ENCODE data around the gene LRFN2. TPM values are rescaled to one million over a fixed set of nuclear protein-coding genes. Genes with fewer than 3 reads are reported as not detected.

The LRFN2 gene
- total RNA-seq, 3 donors from 2014 or later = not detected

GRCh38 chr6:40588480-40588879 is 1.3 kb upstream of the LRFN2 start:
- peaks cover 3 to 37% of the 10 kb centered on the region in 2 donors for H3K27me3 ChIP-seq
- no peak overlapping the region for H3K27ac ChIP-seq
- no peak for TF ChIP-seq CTCF (IDR thresholded peaks at IDR 0.05)
- no peak for TF ChIP-seq POLR2A (IDR thresholded peaks at IDR 0.05)
- TF ChIP-seq POLR2AphosphoS5 (IDR thresholded peaks at IDR 0.05) = no peak
- no peak for DNase-seq (ENCODE audit: low spot score in 2 of 2)
- H3K9me3 ChIP-seq = no peaks in the 10 kb centered on the region
- no peaks in the 10 kb centered on the region for H3K36me3 ChIP-seq
- no peak overlapping the region for H3K4me3 ChIP-seq
- H3K4me1 ChIP-seq = peaks cover 0 to 4% of the 10 kb centered on the region in 2 donors
- intact Hi-C loops (cut with DNase I; ENCODE audit: low total_unique reads) = no loop called here

GRCh38 chr6:40588070-40588384 is 863 bp upstream of the LRFN2 start:
- no peak overlapping the region for H3K27ac ChIP-seq
- intact Hi-C loops (cut with DNase I; ENCODE audit: low total_unique reads) = no loop called here
- H3K4me3 ChIP-seq = peak overlapping the region; percentile 38 to 64 (median 51)
- peaks cover 3 to 37% of the 10 kb centered on the region in 2 donors for H3K27me3 ChIP-seq
- H3K4me1 ChIP-seq = peaks cover 0 to 4% of the 10 kb centered on the region in 2 donors
- no peak for TF ChIP-seq POLR2A (IDR thresholded peaks at IDR 0.05)
- no peak for DNase-seq (ENCODE audit: low spot score in 2 of 2)
- no peaks in the 10 kb centered on the region for H3K9me3 ChIP-seq
- H3K36me3 ChIP-seq = no peaks in the 10 kb centered on the region

GRCh38 chr6:40586369-40587201 is 579 bp downstream of the LRFN2 start:
- H3K27me3 ChIP-seq = peaks cover 3 to 37% of the 10 kb centered on the region in 2 donors
- H3K4me1 ChIP-seq = peaks cover 0 to 4% of the 10 kb centered on the region in 2 donors
- no peaks in the 10 kb centered on the region for H3K36me3 ChIP-seq
- H3K27ac ChIP-seq = no peak overlapping the region
- no peak for DNase-seq (ENCODE audit: low spot score in 2 of 2)
- H3K9me3 ChIP-seq = no peaks in the 10 kb centered on the region
- no peak for TF ChIP-seq CTCF (IDR thresholded peaks at IDR 0.05)
- TF ChIP-seq POLR2A (IDR thresholded peaks at IDR 0.05) = no peak
- TF ChIP-seq POLR2AphosphoS5 (IDR thresholded peaks at IDR 0.05) = no peak
- intact Hi-C loops (cut with DNase I; ENCODE audit: low total_unique reads) = no loop called here
- peak overlapping the region; percentile 38 to 64 (median 51) for H3K4me3 ChIP-seq

GRCh38 chr6:40585651-40586269 is 1.4 kb downstream of the LRFN2 start:
- Histone ChIP-seq H3K4me1 (peaks cover 0 to 4% of the 10 kb centered on the region in 2 donors), H3K4me3 (no peak overlapping the region), H3K9me3 (no peaks in the 10 kb centered on the region), H3K27ac (no peak overlapping the region), H3K36me3 (no peaks in the 10 kb centered on the region), H3K27me3 (peaks cover 3 to 37% of the 10 kb centered on the region in 2 donors)
- intact Hi-C loops (cut with DNase I; ENCODE audit: low total_unique reads) = loop anchor here (2.0 kb wide), 1 partner anchor 53 kb away; no protein-coding TSS in a partner anchor
- no peak for TF ChIP-seq POLR2AphosphoS5 (IDR thresholded peaks at IDR 0.05)
- no peak for TF ChIP-seq CTCF (IDR thresholded peaks at IDR 0.05)
- no peak for TF ChIP-seq POLR2A (IDR thresholded peaks at IDR 0.05)
- no peak for DNase-seq (ENCODE audit: low spot score in 2 of 2)

GRCh38 chr6:40585223-40585622 is 1.9 kb downstream of the LRFN2 start:
- H3K27me3 ChIP-seq = peaks cover 3 to 33% of the 10 kb centered on the region in 2 donors

GRCh38 chr6:40584741-40585140 is 2.4 kb downstream of the LRFN2 start:
- TF ChIP-seq POLR2AphosphoS5 (IDR thresholded peaks at IDR 0.05) (no peak), POLR2A (IDR thresholded peaks at IDR 0.05) (no peak), CTCF (IDR thresholded peaks at IDR 0.05) (no peak)
- intact Hi-C loops (cut with DNase I; ENCODE audit: low total_unique reads) = loop anchor here (2.0 kb wide), 1 partner anchor 52 kb away; no protein-coding TSS in a partner anchor
- H3K27me3 ChIP-seq = peaks cover 3 to 31% of the 10 kb centered on the region in 2 donors

More at GRCh38 chr6:40585223-40585622, 1.9 kb downstream of the LRFN2 start:
- TF ChIP-seq POLR2AphosphoS5 (IDR thresholded peaks at IDR 0.05) (no peak), POLR2A (IDR thresholded peaks at IDR 0.05) (no peak)
- Histone ChIP-seq H3K9me3 (no peaks in the 10 kb centered on the region), H3K4me1 (peaks cover 0 to 4% of the 10 kb centered on the region in 2 donors), H3K27ac (no peak overlapping the region), H3K4me3 (no peak overlapping the region), H3K36me3 (no peaks in the 10 kb centered on the region)
- intact Hi-C loops (cut with DNase I; ENCODE audit: low total_unique reads) = loop anchor here (2.0 kb wide), 1 partner anchor 52 kb away; no protein-coding TSS in a partner anchor
- no peak for DNase-seq (ENCODE audit: low spot score in 2 of 2)

More at GRCh38 chr6:40584741-40585140, 2.4 kb downstream of the LRFN2 start:
- H3K4me3 ChIP-seq = no peak overlapping the region
- peaks cover 0 to 4% of the 10 kb centered on the region in 2 donors for H3K4me1 ChIP-seq
- H3K36me3 ChIP-seq = no peaks in the 10 kb centered on the region
- H3K27ac ChIP-seq = no peak overlapping the region
- no peaks in the 10 kb centered on the region for H3K9me3 ChIP-seq
- no peak for DNase-seq (ENCODE audit: low spot score in 2 of 2)

Measured in breast epithelium (tissue), 4 donors.